Fibroblast of mammary gland (primary cell): ENCODE results near the gene GAGE12H.
"Not testable (repeated sequence)": the region's sequence is repeated elsewhere in the genome, so short reads cannot be mapped to it uniquely, and the experiment has no call there.

Experiments
- DNase-seq: peaks from one replicate; pipeline ENCODE4 v3.0.0-alpha.2; 2010; ENCODE audit warnings: low read depth
- H3K4me3 ChIP-seq: 2 replicates; pipeline ENCODE4 v1.5.1; 2011; ENCODE audit warnings: low read depth, mild to moderate bottlenecking, low read length, moderate library complexity; ENCODE audit not compliant: control insufficient read depth
- TF ChIP-seq, protein P1 (sequence below): conservative IDR thresholded peaks from 2 replicates; pipeline ENCODE4 v1.5.1; 2011; ENCODE audit warnings: low read depth, low read length, inconsistent platforms; ENCODE audit not compliant: control insufficient read depth, insufficient read depth

The GAGE12H gene, protein sequence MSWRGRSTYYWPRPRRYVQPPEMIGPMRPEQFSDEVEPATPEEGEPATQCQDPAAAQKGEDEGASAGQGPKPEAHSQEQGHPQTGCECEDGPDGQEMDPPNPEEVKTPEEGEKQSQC

GRCh38 chrX:49579649-49580048, at the start of gene GAGE12H:
TSS of gene GAGE12H (plus strand) at chrX:49579949. CDS start at chrX:49581104, 1,155 bp downstream.
- not testable (repeated sequence) for H3K4me3 ChIP-seq, DNase-seq

GRCh38 chrX:49531877-49532276, 47.9 kb upstream of the GAGE12H start, which contains the start of gene GAGE12C:
TSS of gene GAGE12C (plus strand) at chrX:49532177. CDS start at chrX:49533332, 1,155 bp downstream.
- DNase-seq, result not testable (repeated sequence)

DNA sequence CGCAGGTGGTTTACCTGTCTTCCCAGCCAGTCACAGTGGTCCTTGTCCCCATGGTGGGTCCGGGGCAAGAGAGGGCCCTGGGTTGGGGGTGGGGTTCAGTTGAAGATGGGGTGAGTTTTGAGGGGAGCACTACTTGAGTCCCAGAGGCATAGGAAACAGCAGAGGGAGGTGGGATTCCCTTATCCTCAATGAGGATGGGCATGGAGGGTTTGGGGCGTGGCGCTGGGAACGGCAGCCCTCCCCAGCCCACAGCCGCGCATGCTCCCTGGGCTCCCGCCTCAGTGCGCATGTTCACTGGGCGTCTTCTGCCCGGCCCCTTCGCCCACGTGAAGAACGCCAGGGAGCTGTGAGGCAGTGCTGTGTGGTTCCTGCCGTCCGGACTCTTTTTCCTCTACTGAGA, 38.3 kb upstream of the GAGE12H start, which contains the start of gene GAGE12D:
TSS of gene GAGE12D (plus strand) at position 301 of the 400 bp plus-strand sequence. CDS start 1,155 bp downstream, outside the sequence.
- not testable (repeated sequence) for H3K4me3 ChIP-seq, DNase-seq

More at GRCh38 chrX:49531877-49532276, 47.9 kb upstream of the GAGE12H start, which contains the start of gene GAGE12C:
- not testable (repeated sequence) for H3K4me3 ChIP-seq

DNA sequence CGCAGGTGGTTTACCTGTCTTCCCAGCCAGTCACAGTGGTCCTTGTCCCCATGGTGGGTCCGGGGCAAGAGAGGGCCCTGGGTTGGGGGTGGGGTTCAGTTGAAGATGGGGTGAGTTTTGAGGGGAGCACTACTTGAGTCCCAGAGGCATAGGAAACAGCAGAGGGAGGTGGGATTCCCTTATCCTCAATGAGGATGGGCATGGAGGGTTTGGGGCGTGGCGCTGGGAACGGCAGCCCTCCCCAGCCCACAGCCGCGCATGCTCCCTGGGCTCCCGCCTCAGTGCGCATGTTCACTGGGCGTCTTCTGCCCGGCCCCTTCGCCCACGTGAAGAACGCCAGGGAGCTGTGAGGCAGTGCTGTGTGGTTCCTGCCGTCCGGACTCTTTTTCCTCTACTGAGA, 28.8 kb upstream of the GAGE12H start, which contains the start of gene GAGE12E:
TSS of gene GAGE12E (plus strand) at position 301 of the 400 bp plus-strand sequence. CDS start 1,155 bp downstream, outside the sequence.
- not testable (repeated sequence) for H3K4me3 ChIP-seq

GRCh38 chrX:49560542-49560941, 19.2 kb upstream of the GAGE12H start, which contains the start of gene GAGE12F:
TSS of gene GAGE12F (plus strand) at chrX:49560842. CDS start at chrX:49561997, 1,155 bp downstream.
- DNase-seq, H3K4me3 ChIP-seq: not testable (repeated sequence)

More for the DNA sequence above, 28.8 kb upstream of the GAGE12H start, which contains the start of gene GAGE12E:
- not testable (repeated sequence) for DNase-seq

DNA sequence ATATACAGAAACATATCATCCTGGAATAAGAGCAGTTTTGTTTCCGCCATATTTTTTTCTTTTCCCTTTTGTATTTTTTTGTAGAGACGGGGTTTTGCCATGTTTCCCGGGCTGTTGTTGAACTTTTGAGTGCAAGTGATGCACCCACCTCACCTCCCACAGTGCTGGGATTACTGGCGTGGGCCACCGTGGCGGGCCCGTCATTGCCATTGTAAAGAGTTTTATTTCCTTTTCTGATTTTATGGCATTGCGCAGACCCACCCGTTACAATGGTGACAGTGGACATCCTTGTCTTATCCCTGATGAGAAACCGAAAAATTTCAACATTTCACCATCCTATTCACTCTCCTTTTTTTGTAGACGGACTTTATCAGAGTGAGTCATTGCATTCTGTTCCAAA, 11.0 kb upstream of the GAGE12H start:
- DNase-seq, H3K4me3 ChIP-seq: not testable (repeated sequence)

- not testable (repeated sequence) for H3K4me3 ChIP-seq, DNase-seq
Measured at GRCh38 chrX:49569152-49569551, 10.6 kb upstream of the GAGE12H start.

DNA sequence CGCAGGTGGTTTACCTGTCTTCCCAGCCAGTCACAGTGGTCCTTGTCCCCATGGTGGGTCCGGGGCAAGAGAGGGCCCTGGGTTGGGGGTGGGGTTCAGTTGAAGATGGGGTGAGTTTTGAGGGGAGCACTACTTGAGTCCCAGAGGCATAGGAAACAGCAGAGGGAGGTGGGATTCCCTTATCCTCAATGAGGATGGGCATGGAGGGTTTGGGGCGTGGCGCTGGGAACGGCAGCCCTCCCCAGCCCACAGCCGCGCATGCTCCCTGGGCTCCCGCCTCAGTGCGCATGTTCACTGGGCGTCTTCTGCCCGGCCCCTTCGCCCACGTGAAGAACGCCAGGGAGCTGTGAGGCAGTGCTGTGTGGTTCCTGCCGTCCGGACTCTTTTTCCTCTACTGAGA, 9.6 kb upstream of the GAGE12H start, which contains the start of gene GAGE12G:
TSS of gene GAGE12G (plus strand) at position 301 of the 400 bp plus-strand sequence. CDS start 1,155 bp downstream, outside the sequence.
- not testable (repeated sequence) for H3K4me3 ChIP-seq, DNase-seq

GRCh38 chrX:49589196-49589595, 9.4 kb downstream of the GAGE12H start, which contains the start of gene GAGE2A:
TSS of gene GAGE2A (plus strand) at chrX:49589496. CDS start at chrX:49590651, 1,155 bp downstream.
- not testable (repeated sequence) for H3K4me3 ChIP-seq, DNase-seq

DNA sequence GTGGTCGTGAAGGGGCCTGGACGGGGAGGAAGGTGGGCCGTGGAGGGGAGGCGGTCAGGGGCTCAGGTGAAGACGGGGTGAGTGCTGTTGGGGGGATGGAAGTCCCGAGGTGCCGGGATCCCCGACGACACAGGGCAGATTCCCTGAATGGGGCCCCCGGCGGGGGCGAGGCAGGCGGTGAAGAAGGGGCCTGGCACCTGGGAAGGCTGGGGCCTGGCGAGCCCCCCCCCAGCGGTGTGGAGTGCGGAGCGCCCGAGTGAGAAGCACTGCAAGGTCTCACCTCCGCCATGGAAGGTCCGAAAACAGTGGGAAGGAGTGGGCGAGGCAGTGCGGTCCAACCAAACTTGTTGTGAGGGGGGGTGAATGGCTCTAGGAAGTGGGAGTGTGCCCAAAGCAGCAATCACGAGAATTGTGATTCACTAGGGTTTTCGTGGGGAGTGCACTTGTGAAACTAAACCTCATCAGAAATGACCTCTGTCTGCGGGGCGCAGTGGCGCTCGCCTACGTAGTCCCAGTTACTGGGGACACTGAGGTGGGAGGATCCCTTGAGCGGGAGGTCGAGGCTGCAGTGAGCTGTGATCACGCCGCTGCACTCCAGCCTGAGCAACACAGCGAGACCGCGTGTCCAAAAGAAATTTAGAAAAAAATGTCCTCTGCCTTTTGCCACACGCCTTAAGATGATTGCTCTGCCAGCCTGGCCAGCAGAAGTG, 10.2 kb downstream of the GAGE12H start:
- H3K4me3 ChIP-seq, DNase-seq: not testable (repeated sequence)

- not testable (repeated sequence) for H3K4me3 ChIP-seq, DNase-seq
Measured at GRCh38 chrX:49590488-49590887, 10.7 kb downstream of the GAGE12H start.

GRCh38 chrX:49598720-49599119, 19.0 kb downstream of the GAGE12H start, which contains the start of gene GAGE1:
TSS of gene GAGE1 (plus strand) at chrX:49599020. CDS start at chrX:49600175, 1,155 bp downstream.
- not testable (repeated sequence) for H3K4me3 ChIP-seq, DNase-seq

GRCh38 chrX:49610718-49611310, 31.1 kb downstream of the GAGE12H start:
- H3K4me3 ChIP-seq, result no peak overlapping the region
- TF ChIP-seq, protein P1, sequence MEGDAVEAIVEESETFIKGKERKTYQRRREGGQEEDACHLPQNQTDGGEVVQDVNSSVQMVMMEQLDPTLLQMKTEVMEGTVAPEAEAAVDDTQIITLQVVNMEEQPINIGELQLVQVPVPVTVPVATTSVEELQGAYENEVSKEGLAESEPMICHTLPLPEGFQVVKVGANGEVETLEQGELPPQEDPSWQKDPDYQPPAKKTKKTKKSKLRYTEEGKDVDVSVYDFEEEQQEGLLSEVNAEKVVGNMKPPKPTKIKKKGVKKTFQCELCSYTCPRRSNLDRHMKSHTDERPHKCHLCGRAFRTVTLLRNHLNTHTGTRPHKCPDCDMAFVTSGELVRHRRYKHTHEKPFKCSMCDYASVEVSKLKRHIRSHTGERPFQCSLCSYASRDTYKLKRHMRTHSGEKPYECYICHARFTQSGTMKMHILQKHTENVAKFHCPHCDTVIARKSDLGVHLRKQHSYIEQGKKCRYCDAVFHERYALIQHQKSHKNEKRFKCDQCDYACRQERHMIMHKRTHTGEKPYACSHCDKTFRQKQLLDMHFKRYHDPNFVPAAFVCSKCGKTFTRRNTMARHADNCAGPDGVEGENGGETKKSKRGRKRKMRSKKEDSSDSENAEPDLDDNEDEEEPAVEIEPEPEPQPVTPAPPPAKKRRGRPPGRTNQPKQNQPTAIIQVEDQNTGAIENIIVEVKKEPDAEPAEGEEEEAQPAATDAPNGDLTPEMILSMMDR, result no peak
- no peak for DNase-seq
